A673 (cell line): ENCODE results near the gene PLEKHA8.

ENCODE experiments used
- EZH2 ChIP-seq: fragments of 200-600 bp; sonication (generic); IDR thresholded peaks from 2 replicates; pipeline ENCODE4 v1.6.1; 2017; ENCODE audit warnings: borderline replicate concordance, low read depth, mild to moderate bottlenecking, mixed read lengths, antibody characterized with exemption, low read length; ENCODE audit not compliant: poor library complexity, severe bottlenecking
- TF ChIP-seq, protein P1 (sequence below): fragments of 300-800, 200-600 bp; sonication (generic); conservative IDR thresholded peaks from 2 replicates; pipeline ENCODE4 v1.5.1; 2017; ENCODE audit warnings: low read depth, mild to moderate bottlenecking, antibody characterized with exemption, low read length, moderate library complexity, mixed read lengths

GRCh38 chr7:30136117-30136731 is 108.0 kb downstream of the PLEKHA8 start:
- TF ChIP-seq, protein P1, sequence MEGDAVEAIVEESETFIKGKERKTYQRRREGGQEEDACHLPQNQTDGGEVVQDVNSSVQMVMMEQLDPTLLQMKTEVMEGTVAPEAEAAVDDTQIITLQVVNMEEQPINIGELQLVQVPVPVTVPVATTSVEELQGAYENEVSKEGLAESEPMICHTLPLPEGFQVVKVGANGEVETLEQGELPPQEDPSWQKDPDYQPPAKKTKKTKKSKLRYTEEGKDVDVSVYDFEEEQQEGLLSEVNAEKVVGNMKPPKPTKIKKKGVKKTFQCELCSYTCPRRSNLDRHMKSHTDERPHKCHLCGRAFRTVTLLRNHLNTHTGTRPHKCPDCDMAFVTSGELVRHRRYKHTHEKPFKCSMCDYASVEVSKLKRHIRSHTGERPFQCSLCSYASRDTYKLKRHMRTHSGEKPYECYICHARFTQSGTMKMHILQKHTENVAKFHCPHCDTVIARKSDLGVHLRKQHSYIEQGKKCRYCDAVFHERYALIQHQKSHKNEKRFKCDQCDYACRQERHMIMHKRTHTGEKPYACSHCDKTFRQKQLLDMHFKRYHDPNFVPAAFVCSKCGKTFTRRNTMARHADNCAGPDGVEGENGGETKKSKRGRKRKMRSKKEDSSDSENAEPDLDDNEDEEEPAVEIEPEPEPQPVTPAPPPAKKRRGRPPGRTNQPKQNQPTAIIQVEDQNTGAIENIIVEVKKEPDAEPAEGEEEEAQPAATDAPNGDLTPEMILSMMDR, result no peak
- TF ChIP-seq EZH2, result no peak
